Chondrocyte (in vitro differentiated cells): Measurements from ENCODE around the gene PAM. TPM values are rescaled to one million over a fixed set of nuclear protein-coding genes. Genes with fewer than 3 reads are reported as not detected.

Experiments
- DNase-seq: peaks from one replicate; pipeline ENCODE4 v3.0.0; 2021; ENCODE audit warnings: mixed read lengths, low spot score
- H3K27ac Mint-ChIP-seq: one replicate; pipeline ENCODE4 v1.8.0; 2021; ENCODE audit warnings: mild to moderate bottlenecking, moderate library complexity, mixed read lengths; ENCODE audit not compliant: unreplicated experiment
- H3K27me3 Mint-ChIP-seq: 2 replicates; pipeline ENCODE4 v1.8.0; 2021; ENCODE audit warnings: low read depth, mixed read lengths
- H3K36me3 Mint-ChIP-seq: 2 replicates; pipeline ENCODE4 v1.8.0; 2021; ENCODE audit warnings: low read depth, mixed read lengths
- H3K4me1 Mint-ChIP-seq: 2 replicates; pipeline ENCODE4 v1.8.0; 2021; ENCODE audit warnings: low read depth, mild to moderate bottlenecking, mixed read lengths
- H3K4me3 Mint-ChIP-seq: one replicate; pipeline ENCODE4 v1.8.0; 2021; ENCODE audit warnings: mild to moderate bottlenecking, moderate library complexity, mixed read lengths; ENCODE audit not compliant: unreplicated experiment
- H3K9me3 Mint-ChIP-seq: 2 replicates; pipeline ENCODE4 v1.8.0; 2021; ENCODE audit warnings: low read depth, mixed read lengths
- CTCF ChIP-seq: fragments of 200-600 bp; sonication (generic); IDR thresholded peaks from 2 replicates; pipeline ENCODE4 v1.5.0; 2021; ENCODE audit warnings: antibody characterized with exemption, mild to moderate bottlenecking, moderate library complexity
- total RNA-seq: library from RNA; stranded (reverse); gene quantifications from 3 replicates; pipeline ENCODE4 v1.2.1, GENCODE V29; 2021

PAM gene
- total RNA-seq, 1 donor from 2014 or later, result 293 TPM

GRCh38 chr5:102740515-102740914 lies 14.6 kb upstream of the PAM start:
- Mint-ChIP-seq H3K4me1 (peaks cover 5% of the 10 kb centered on the region), H3K27ac (no peak overlapping the region), H3K9me3 (no peaks in the 10 kb centered on the region), H3K27me3 (no peaks in the 10 kb centered on the region), H3K36me3 (no peaks in the 10 kb centered on the region), H3K4me3 (no peak overlapping the region)
- no peak for DNase-seq
- TF ChIP-seq CTCF, result no peak

DNA sequence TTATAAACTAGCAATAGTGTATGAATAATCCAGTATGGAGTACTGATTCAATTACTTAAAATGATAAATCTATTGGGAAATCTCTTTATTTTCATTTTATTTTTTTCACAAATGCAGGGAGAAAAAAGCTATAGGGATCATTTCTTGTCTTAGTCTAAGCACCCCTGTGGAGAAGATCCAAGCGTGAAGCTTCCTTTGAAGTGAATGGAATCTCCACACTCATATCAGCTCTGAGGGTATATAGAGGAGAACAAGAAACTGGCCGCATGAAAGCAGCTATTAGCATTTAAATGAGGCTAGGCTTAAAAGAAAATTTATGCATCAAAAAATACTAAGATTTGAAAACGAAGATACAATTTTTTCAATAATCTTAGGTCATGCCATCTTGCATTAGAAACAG lies 12.9 kb upstream of the PAM start:
- no peak overlapping the region for H3K4me3 Mint-ChIP-seq
- no peaks in the 10 kb centered on the region for H3K27me3 Mint-ChIP-seq
- peaks cover 5% of the 10 kb centered on the region for H3K4me1 Mint-ChIP-seq
- no peaks in the 10 kb centered on the region for H3K36me3 Mint-ChIP-seq
- H3K27ac Mint-ChIP-seq, result no peak overlapping the region
- H3K9me3 Mint-ChIP-seq, result no peaks in the 10 kb centered on the region
- no peak for DNase-seq
- no peak for TF ChIP-seq CTCF

DNA sequence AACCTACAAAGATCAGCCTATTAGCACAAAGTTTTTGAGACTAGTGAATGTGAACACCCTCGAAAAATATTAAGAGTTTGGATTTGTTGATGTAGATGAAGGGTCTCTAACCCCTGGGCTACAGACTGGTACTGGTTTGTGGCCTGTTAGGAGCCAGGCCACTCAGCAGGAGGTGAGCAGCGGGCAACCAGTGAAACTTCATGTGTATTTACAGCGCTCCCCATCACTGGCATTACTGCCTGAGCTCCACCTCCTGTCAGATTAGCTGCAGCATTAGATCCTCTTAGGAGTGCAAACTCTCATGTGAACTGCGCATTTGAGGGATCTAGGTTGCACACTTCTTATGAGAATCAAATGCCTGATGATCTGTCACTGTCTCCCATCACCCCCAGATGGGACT lies 11.2 kb upstream of the PAM start:
- DNase-seq, result no peak
- no peak for TF ChIP-seq CTCF
- H3K4me1 Mint-ChIP-seq, result peaks cover 3% of the 10 kb centered on the region
- H3K9me3 Mint-ChIP-seq, result no peaks in the 10 kb centered on the region
- no peaks in the 10 kb centered on the region for H3K27me3 Mint-ChIP-seq
- H3K4me3 Mint-ChIP-seq, result no peak overlapping the region
- no peak overlapping the region for H3K27ac Mint-ChIP-seq
- no peaks in the 10 kb centered on the region for H3K36me3 Mint-ChIP-seq

DNA sequence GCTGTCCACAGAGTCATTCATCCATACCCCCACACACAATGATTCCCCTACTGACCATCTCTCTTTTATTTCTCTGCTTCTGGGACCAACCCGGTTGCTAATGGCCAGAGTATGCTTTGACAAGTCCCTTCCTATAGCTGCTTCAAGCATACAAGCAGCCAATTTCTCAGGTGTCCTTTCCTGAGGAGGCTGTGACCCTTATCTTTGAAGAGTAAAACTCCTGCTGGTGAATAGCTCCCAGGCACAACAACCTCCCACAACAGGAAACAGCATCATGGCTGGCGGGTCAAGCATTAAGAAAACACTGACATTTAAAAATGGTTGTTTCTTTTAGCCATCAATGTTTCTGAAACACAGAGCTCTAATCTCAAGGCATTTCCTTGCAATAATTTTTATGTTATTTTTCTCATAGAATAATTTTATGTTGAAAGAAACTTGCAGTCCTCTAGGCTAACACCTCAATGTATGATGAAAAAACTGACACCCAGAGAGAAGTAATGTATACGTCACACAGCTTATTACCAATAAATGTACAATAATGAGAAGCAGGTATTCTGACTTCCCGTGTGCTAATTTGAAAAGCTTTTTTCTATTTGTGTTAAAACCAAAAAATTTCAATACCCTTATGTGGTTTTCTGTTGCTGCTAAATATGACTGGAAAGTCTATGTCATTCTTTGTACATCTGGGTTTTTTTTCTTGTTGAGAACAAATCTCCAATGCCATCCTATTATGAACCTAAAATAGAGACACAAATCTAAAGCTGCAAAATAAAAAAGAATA lies 7.5 kb upstream of the PAM start:
- no peaks in the 10 kb centered on the region for H3K9me3 Mint-ChIP-seq
- no peak for TF ChIP-seq CTCF
- no peaks in the 10 kb centered on the region for H3K27me3 Mint-ChIP-seq
- peaks cover 3% of the 10 kb centered on the region for H3K4me1 Mint-ChIP-seq
- no peak for DNase-seq
- no peak overlapping the region for H3K27ac Mint-ChIP-seq
- H3K4me3 Mint-ChIP-seq, result no peak overlapping the region
- H3K36me3 Mint-ChIP-seq, result no peaks in the 10 kb centered on the region

GRCh38 chr5:102749416-102750030 lies 5.6 kb upstream of the PAM start:
- Mint-ChIP-seq H3K27me3 (no peaks in the 10 kb centered on the region), H3K27ac (no peak overlapping the region), H3K9me3 (no peaks in the 10 kb centered on the region), H3K4me1 (peaks cover 8% of the 10 kb centered on the region), H3K36me3 (no peaks in the 10 kb centered on the region), H3K4me3 (no peak overlapping the region)
- DNase-seq, result no peak
- TF ChIP-seq CTCF, result no peak
